Measurements from ENCODE around the gene CDH8. TPM values are rescaled to one million over a fixed set of nuclear protein-coding genes. Genes with fewer than 3 reads are reported as not detected.

The CDH8 gene
- total RNA-seq, 1 experiment from 2014 or later: 5.7 TPM

DNA sequence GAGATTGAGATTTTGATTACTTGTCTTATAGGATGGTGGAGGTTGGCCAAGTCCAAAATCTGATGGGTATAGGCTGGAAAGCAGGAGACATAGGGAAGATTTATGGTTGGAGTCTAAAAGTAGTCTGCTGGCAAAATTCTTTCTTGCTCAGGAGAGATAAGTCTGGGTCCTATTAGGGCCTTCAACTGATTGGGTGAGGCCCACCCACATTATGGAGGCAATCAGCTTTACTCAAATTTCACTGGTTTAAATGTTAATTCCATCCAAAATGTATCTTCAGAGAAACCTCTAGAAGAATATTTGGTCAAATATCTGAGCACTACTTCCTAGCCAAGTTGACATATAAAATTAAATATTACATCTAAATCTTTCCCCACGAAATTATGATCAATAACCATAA, 31.7 kb upstream of the CDH8 start:
- TF ChIP-seq, protein P1, sequence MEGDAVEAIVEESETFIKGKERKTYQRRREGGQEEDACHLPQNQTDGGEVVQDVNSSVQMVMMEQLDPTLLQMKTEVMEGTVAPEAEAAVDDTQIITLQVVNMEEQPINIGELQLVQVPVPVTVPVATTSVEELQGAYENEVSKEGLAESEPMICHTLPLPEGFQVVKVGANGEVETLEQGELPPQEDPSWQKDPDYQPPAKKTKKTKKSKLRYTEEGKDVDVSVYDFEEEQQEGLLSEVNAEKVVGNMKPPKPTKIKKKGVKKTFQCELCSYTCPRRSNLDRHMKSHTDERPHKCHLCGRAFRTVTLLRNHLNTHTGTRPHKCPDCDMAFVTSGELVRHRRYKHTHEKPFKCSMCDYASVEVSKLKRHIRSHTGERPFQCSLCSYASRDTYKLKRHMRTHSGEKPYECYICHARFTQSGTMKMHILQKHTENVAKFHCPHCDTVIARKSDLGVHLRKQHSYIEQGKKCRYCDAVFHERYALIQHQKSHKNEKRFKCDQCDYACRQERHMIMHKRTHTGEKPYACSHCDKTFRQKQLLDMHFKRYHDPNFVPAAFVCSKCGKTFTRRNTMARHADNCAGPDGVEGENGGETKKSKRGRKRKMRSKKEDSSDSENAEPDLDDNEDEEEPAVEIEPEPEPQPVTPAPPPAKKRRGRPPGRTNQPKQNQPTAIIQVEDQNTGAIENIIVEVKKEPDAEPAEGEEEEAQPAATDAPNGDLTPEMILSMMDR (conservative IDR thresholded peaks at IDR 0.05; ENCODE audit: low read depth, low read length): no peak
- no peak for TF ChIP-seq EZH2 (IDR thresholded peaks at IDR 0.05; ENCODE audit: low read length, unreplicated experiment)
- TF ChIP-seq EZH2phosphoT487 (IDR thresholded peaks at IDR 0.05; ENCODE audit: borderline replicate concordance, low read length): no peak
- Histone ChIP-seq H3K27ac (ENCODE audit: low read length) (no peak overlapping the region), H3F3A (ENCODE audit: low read length, unreplicated experiment) (no peaks in the 10 kb centered on the region), H3K4me3 (ENCODE audit: low read length) (no peak overlapping the region), H3K9me3 (ENCODE audit: low read length) (no peaks in the 10 kb centered on the region), H3K4me2 (ENCODE audit: low read length) (no peak overlapping the region), H3K36me3 (ENCODE audit: low read depth, low read length) (no peaks in the 10 kb centered on the region), H3K9me2 (replicated peaks; ENCODE audit: low read length) (no peaks in the 10 kb centered on the region), H3K27me3 (ENCODE audit: low read length) (0 out of 2 replicates have a peak, but pooled peaks cover 10% of the 10 kb centered on the region), H3K9ac (ENCODE audit: low read length) (no peak overlapping the region), H4K20me1 (ENCODE audit: low read length) (no peaks in the 10 kb centered on the region), H3K79me2 (ENCODE audit: low read length) (no peaks in the 10 kb centered on the region), H3K4me1 (ENCODE audit: insufficient read depth, low read length) (no peaks in the 10 kb centered on the region), H2AFZ (ENCODE audit: low read length) (no peak overlapping the region)
- intact Hi-C loops (cut with micrococcal nuclease): no loop called here
- no TSS peak for BruUV-seq (replicated peaks)
- DNase-seq (no peak), ATAC-seq (no peak)
- POLR2A ChIA-PET (ENCODE audit: unreplicated experiment): no interaction called here
- CTCF ChIA-PET: no interaction called here

DNA sequence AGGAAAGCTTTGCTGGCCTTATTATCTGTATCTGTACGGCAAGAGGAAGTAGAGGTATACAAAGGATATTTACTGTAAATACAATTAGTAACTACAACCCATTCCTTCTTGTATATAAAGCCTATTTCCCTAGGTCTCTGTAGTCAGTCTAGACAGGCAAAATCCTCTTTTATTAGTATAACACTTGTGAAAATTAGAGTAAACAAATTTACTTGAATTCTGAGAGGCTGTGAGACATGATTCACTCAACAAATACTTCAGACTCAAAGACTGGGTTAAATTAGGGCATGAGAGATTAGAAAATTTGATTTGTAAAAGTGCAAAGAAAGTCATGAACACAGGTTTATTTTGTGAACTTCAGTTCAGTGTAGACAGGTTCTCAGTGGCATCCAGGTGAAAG, 30.9 kb upstream of the CDH8 start:
- BruUV-seq (replicated peaks): no TSS peak
- Histone ChIP-seq H4K20me1 (ENCODE audit: low read length) (no peaks in the 10 kb centered on the region), H3K9ac (ENCODE audit: low read length) (no peak overlapping the region), H3K4me3 (ENCODE audit: low read length) (no peak overlapping the region), H3K27ac (ENCODE audit: low read length) (no peak overlapping the region), H3K27me3 (ENCODE audit: low read length) (0 out of 2 replicates have a peak, but pooled peaks cover 10% of the 10 kb centered on the region), H3K79me2 (ENCODE audit: low read length) (no peaks in the 10 kb centered on the region), H3F3A (ENCODE audit: low read length, unreplicated experiment) (no peaks in the 10 kb centered on the region), H3K9me3 (ENCODE audit: low read length) (no peaks in the 10 kb centered on the region), H3K4me1 (ENCODE audit: insufficient read depth, low read length) (no peaks in the 10 kb centered on the region), H3K36me3 (ENCODE audit: low read depth, low read length) (no peaks in the 10 kb centered on the region), H2AFZ (ENCODE audit: low read length) (no peak overlapping the region), H3K4me2 (ENCODE audit: low read length) (no peak overlapping the region), H3K9me2 (replicated peaks; ENCODE audit: low read length) (no peaks in the 10 kb centered on the region)
- DNase-seq (no peak), ATAC-seq (no peak)
- POLR2A ChIA-PET (ENCODE audit: unreplicated experiment): no interaction called here
- TF ChIP-seq, protein P1 (conservative IDR thresholded peaks at IDR 0.05; ENCODE audit: low read depth, low read length): no peak
- TF ChIP-seq EZH2phosphoT487 (IDR thresholded peaks at IDR 0.05; ENCODE audit: borderline replicate concordance, low read length) (no peak), EZH2 (IDR thresholded peaks at IDR 0.05; ENCODE audit: low read length, unreplicated experiment) (no peak)
- CTCF ChIA-PET: no interaction called here
- intact Hi-C loops (cut with micrococcal nuclease): no loop called here

DNA sequence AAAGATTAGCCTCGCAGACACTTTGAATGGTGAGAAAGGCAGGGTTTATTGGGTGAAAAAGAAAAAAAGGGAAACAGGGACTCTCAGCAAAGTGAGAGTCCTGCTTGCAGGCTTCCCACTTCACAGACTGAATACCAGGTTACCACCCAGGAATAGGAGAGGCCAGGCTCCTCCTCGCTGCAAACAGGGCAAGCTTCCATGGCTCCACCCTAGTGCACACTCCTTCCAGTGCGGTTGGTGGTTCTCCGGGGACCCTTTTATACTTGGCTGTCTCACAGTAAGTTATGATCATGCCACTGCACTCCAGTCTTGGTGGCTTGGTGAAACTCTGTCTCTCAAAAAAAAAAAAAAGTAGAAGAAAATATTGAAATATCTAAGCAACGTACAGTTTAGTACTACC, 30.5 kb upstream of the CDH8 start:
- no peaks in the 10 kb centered on the region for H3K9me2 ChIP-seq (replicated peaks; ENCODE audit: low read length)
- no peaks in the 10 kb centered on the region for H3K36me3 ChIP-seq (ENCODE audit: low read depth, low read length)
- intact Hi-C loops (cut with micrococcal nuclease): no loop called here
- H3K79me2 ChIP-seq (ENCODE audit: low read length): no peaks in the 10 kb centered on the region
- BruUV-seq (replicated peaks): no TSS peak
- ChIA-PET POLR2A (ENCODE audit: unreplicated experiment) (no interaction called here), CTCF (no interaction called here)
- no peaks in the 10 kb centered on the region for H3K9me3 ChIP-seq (ENCODE audit: low read length)
- no peak for ATAC-seq
- H3K4me3 ChIP-seq (ENCODE audit: low read length): no peak overlapping the region
- H2AFZ ChIP-seq (ENCODE audit: low read length): no peak overlapping the region
- DNase-seq: no peak
- no peak for TF ChIP-seq EZH2phosphoT487 (IDR thresholded peaks at IDR 0.05; ENCODE audit: borderline replicate concordance, low read length)
- TF ChIP-seq EZH2 (IDR thresholded peaks at IDR 0.05; ENCODE audit: low read length, unreplicated experiment): no peak
- TF ChIP-seq, protein P1 (conservative IDR thresholded peaks at IDR 0.05; ENCODE audit: low read depth, low read length): no peak
- H3K27ac ChIP-seq (ENCODE audit: low read length): no peak overlapping the region
- no peaks in the 10 kb centered on the region for H4K20me1 ChIP-seq (ENCODE audit: low read length)
- no peak overlapping the region for H3K9ac ChIP-seq (ENCODE audit: low read length)
- H3F3A ChIP-seq (ENCODE audit: low read length, unreplicated experiment): no peaks in the 10 kb centered on the region
- H3K27me3 ChIP-seq (ENCODE audit: low read length): 0 out of 2 replicates have a peak, but pooled peaks cover 10% of the 10 kb centered on the region
- H3K4me2 ChIP-seq (ENCODE audit: low read length): no peak overlapping the region
- no peaks in the 10 kb centered on the region for H3K4me1 ChIP-seq (ENCODE audit: insufficient read depth, low read length)

Data from PC-3 (cell line).